NCI-H2171 (cell line): ENCODE results near the gene RTN4RL2.

Experiments
- DNase-seq: peaks from one replicate; lab custom pipeline; 2025; lab: John Stamatoyannopoulos, UW

The RTN4RL2 gene

DNA sequence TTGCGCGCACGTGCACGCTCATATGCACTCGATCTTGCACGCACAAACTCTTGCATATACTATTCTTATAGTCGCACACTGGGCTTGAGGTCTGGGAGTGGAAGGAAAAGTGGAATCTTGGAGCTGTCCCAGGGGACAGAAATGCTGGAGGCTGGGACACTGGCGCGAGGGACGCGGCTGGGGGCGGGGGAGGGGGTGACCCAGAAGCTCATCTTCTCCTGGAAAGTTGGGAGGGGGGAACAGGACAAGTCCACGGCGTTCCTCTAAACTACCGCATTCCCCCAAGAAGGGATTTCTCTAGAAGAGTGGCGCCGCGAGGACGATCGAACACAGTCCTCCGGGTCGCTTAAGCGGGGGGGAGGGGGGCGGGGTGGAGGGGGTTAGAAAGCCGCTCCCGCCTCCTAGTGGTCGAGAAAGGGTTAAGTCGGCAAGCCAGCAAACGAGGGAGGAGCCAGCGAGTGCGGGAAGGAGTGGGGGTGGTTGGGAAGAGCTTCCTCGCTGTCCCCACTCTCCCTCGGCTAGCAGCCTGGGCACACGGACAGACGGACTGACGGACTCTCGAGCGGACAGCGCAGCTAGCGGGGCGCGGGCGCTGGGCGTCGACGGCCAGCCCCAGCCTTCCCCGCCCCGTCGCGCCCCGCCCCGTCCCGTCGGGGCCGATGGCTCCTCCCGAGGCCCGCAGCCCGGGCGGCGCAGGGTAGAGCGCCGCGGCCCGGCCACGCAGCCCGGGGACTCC lies at the start of gene RTN4RL2:
TSS of gene RTN4RL2 (plus strand) at position 507 of the 736 bp plus-strand sequence. CDS start 338 bp downstream, outside the sequence.
- peak; percentile 89 for DNase-seq

DNA sequence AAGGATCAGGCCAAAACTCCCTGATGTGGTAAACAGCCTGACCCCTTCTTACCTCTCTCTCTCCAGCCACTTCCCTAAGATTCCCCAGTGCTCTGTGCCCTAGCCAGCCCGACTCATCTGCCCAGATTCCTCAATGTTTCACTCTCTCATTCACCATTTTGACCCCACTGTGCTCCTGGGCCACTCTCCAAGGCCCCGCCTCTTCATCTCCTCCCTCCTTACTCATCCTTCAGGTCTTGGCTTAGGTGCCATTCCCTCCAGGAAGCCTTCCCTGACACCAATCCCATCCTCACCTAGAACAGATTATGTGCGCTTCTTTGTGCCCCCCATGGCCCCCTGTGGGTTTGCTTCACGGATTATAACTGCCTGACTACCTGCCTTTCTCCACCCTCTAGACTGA lies 46.6 kb upstream of the RTN4RL2 start:
- no peak for DNase-seq

DNA sequence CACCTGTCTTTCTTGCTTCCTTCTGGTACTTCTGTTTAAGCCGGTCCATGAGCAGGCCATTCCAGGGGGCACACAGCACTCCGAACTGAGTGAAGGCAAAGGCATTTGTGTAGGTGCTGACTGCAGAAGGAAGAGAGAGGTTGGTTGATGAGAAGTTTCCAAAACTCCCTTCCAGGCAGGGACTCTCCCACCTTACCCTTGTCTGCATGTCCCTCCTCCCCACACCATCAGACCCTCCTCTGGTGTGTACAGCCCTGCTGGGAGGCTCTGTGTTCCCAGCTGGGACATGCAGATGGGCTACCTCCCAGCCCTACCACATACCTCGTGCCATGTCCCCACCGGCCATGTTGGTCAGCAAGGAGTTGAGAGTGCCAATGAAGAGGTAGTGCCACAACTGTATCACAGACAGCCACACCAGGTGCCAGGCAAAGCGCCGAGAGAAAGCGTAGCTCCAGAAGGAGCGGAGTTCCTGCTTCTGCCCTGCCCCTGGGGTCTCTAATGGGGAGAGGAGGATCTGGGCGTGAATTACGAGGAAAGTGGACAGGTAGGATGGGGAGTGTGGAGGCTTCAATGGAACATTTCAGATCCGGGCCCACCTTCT lies 45.6 kb upstream of the RTN4RL2 start:
- no peak for DNase-seq

DNA sequence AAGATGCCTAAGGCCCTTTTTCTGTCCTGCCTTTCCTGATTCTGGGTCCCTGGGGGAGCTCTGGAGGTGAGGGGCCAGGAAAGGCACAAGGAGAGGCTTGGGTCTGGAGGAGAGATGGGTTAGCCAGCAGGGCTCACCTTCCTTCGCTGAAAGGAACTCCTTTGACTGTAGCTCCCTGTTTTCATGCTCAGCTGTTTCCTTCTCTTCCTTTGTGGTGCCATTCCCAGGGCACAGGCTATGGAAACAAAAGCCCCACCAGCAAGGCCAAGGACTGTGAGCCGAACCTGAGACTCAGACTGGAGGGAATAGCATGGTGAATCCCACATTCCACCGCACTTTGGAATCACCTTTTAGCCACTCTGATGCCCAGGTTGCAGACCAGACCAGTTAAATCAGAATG lies 43.9 kb upstream of the RTN4RL2 start:
- no peak for DNase-seq

DNA sequence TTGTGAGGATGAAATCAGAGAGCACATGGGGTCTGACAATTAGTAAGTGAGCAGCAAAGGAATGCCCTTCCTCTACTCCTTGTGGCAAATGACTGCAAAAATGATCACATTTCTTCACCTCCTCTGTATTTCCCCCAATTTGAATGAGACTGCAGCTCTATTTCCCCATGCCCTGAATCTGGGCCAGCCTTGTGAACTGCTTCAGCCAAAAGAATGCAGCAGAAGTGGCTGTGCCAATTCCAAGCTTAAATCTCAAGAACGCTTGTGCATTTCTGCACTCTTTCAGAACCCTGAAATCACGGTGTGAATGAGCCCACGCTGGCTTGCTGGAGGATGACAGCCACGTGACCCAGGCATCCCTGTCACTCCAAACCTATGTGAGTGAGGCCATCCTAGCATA lies 43.3 kb upstream of the RTN4RL2 start:
- no peak for DNase-seq

DNA sequence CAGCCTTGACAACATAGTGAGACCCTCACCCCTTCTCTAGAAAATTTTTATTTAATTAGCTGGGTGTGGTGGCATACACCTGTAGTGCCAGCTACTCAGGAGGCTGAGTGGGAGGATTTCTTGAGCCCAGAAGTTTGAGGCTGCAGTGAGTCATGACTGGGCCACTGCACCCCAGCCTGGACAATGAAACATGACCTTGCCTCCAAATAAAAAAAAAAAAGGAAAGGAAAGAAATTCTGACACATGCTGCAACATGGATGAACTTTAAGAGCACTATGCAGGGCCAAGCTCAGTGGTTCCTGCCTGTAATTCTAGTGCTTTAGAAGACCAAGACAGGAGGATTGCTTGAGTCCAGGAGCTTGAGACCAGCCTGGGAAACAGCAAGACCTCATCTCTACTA lies 42.2 kb upstream of the RTN4RL2 start:
- no peak for DNase-seq

DNA sequence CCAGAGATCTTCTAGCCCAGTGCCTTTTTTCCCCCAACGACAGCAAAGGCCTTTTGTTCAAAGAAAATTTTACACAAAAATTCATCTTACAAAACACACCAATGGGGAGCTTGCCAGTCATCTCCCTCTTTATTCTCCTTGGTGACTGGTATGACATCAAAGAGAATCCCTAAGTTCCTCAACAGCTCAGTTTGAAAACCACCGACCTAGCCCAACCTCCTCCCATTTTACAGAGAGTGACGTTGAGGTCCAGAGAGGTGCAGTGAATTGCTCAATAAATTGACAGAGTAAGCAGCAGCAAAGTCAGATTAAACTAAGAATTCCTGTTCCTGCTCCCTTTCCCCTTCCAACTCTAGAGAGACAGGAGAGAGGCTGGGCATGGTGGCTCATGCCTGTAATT lies 41.2 kb upstream of the RTN4RL2 start:
- no peak for DNase-seq

DNA sequence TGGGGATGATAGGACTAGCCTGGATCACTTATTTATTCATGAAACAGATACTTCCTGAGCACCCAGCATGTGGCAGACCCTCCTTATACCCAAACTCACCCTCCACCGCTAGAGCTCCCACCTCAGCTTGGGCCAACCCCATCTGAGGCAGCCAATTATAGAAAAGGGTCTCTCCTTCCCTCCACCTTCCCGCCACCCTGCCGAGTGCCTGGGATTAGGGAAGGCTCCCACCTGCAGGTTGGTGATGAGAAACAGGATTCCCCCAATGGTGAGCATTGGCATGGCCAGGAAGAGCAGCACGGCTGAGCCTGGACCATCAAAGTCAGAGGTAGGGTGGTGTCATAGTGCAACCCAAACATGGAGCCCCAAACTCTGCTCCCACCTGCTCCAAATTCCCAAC lies 39.3 kb upstream of the RTN4RL2 start:
- DNase-seq, result no peak

DNA sequence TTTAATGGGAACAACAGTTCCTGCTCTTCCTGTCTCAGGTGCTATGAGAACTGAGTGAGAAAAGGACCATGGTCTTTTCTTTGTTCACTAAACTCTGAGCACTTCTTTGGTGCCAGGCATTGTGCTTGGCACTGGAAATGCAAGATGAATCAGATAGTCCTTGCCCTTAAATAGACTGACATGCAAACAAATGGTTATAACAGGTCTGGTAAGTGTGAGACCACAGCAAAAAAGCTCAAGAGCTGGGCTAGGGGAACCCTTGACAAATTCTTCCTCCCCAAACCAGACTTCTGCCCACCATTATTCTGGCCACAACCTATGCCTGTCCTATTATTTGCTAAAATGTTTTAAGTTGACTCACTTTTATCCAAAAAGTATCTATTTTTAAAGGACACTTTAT lies 38.5 kb upstream of the RTN4RL2 start:
- no peak for DNase-seq

DNA sequence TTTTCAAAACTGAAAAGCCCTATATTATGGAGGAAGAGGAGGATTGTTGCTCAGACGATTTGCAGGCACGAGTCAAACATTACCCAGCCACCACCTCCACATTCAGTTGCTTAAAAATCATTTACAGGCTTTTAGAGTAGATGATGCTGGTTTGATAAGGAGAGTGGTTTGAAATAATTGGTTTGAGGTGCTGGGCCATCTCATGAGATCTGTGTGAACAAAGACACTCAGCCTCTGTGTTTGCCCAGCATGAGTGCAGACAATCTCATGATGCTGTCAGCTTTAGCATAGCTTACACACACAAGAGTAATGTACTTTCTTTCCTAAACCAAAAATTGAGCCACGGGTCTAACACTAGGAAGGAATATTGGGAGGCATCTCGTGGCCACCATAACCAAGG lies 37.7 kb upstream of the RTN4RL2 start:
- no peak for DNase-seq

DNA sequence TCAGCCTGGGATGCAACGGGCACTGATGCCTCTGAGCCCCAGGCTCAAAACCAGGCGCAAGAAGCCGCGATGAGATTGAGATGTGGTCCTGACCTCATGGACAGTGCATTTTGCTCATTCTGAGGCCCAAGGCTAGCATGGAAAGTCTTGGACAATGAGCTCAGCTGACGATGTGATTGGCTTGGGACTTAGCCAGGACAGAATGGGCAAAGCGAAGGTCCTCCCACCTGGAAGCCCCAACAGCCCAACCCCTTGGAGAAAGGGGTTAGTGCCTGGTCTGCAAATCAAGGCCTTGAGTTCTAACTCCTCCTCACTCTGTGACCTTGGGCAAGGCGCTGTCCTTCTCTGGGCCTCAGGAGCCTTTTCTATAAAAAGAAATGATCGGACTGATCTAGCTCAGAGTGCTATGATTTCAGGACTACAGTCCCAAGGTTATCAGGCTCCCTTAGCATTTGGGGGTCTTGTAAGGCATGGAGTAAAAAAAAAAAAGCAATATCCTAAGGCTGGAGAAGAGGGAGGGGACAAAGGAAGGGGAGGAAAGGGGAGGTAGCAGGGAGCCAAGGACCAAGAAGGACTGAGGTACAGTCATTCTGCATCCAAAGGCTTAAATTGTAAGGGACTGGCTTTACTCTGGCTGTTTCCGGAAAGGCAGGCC lies 36.1 kb upstream of the RTN4RL2 start:
- no peak for DNase-seq

DNA sequence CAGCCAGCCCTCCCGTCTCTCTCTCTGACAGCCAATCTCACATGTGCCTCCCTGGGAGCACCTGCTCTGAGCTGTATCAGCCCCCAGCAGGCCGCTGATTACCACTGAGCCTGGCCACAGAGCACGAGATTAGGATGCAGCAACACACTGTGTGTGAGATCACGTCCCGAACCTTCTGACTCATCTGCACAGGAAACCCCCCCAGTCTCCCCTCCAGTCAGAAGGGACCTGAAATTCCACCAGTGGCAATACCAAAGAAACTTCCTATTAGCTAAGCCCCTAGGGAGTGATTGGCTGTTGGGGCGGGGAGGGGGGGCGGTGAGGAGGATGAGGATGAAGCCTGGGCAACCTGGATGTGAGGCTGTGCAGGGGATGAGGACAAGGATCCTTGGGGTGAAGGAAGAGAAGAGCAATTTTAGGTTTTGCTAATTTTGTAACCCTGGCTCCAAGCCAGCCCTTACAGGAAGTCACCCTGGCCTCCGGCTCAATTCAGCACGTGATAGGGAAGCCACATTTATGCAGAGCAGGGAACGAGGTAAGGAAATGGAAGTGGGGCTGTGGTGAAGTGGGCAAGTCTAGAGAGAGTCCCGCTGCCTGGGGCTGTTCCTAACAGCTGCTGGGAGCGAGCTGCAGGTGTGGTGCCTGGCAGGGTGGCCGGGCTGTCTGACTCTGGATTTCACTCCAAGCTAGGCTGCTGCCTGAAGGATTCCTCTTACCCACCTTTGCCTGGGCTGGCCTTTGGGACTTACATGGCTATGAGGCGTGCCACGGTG lies 35.4 kb upstream of the RTN4RL2 start:
- no peak for DNase-seq

DNA sequence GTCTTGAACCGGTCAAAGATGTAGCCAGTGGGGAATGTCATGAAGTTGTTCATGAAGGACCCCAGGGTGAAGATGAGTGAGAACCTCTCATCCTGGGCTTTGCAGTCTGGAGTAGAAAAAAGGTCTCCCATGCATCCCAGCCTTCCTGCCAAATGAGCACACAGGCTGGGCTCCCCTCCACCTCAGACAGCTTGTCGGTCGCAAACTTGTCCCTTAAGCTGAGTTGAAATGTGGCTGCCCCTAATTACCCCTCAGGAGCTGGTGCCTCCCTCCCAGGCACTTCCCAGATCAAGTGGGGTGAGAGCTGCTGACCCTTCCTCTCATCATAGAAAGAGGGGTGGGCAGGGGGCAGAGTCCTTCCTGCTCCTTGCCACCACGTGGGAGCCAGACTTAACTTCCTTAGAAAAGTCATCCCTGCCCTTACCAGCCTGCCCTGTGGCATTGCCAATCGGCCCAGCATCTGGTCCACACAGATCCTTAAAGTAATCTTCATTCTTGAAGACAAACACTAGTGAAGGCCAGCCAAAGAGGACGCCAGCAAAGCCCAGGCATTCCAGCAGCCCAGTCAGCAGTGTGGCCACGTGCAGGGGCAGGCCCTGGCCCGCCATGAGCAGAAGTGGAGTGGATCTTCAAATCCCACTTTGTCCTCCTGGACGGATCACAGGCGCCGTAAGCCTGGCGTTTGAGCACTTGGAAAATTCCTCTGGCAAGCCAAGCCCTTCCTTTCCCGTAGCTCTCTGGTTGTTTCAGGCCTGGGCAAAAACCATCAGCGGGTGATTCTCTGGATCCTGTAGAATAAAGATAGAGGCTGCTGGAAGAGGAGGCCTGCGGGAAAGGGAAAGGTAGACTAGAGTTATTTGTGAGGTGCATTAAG lies 34.5 kb upstream of the RTN4RL2 start:
- no peak for DNase-seq

DNA sequence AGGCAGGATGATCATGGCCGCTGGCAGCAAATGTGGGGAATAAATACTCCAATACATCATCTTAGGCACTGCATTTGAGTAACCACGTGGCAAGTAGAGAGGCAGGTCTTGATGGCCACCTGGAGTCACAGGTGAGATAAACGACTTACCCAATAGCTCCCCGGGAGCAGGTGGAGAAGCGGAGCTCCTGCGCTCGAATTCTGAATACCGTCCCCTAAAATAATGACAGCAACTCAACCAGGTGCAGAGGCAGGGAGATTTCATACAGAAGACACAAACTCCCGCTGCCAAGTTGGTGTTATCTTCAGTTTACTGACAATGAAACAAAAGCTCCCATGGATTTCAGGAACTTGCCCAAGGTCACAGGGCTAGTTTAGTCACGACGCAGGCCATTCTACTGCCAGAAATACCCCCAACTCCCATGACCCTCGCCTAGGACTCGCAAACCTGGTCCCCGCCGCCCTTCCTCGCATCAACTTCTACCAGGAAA lies 33.8 kb upstream of the RTN4RL2 start:
- DNase-seq, result no peak

DNA sequence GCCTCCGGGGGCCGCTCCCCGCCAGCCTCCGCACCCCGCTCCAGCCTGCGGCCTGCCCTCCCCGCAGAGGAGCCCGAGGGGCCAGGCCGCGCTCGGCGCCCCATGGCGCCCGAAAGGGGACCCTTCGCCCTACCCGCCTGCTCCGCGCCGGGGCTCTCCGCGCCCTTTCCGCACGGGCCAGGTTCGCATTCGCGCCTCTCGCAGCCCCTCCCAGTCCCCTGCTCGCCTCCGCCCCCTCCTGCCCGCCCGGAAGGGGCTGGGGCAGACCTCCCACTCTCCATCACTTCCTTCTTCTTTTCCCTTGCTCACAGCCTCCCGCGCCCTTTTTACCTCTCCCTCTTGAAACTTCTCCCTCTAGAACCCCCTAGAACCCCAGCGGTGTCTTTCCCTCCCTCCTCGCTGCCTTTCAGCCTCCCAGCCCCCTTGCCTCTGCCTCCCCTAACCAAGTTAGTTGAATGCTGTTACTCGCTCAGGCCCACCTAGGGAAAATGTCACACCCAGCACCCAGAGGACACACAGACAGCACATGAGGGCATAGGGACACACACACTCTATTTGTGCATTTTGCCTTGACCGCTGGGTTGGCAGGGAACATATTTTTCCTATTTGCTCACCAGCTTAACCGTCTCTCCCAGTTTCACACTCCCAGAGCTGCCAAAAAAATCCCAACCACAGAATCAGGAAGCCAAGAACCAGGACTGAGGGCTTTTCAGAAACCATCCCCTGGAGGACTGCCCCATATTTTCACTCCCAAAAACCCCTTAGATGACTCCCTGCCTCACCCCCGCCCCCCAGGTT lies 33.2 kb upstream of the RTN4RL2 start, which contains the start of gene SLC43A3:
TSS of gene SLC43A3 (minus strand) at position 193 of the 798 bp plus-strand sequence. CDS start 949 bp downstream, outside the sequence.
- DNase-seq, result no peak

DNA sequence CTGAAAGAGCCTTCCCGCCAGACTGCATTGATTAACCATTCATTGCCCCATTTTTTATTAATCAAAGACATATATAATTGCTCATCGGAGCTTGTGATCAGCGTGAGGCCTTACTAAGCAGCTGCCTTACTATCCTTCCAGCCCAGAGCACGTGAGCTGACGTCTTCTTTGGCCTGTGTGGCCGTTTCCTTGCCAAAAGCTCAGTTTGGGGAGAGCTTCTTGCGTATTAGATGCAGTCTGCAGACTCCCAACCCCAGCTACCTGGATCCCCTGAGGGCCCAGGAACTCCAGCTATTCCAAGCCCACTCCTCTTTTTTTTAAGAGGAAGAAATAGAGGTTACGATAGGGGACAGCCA lies 32.6 kb upstream of the RTN4RL2 start:
- DNase-seq, result no peak

DNA sequence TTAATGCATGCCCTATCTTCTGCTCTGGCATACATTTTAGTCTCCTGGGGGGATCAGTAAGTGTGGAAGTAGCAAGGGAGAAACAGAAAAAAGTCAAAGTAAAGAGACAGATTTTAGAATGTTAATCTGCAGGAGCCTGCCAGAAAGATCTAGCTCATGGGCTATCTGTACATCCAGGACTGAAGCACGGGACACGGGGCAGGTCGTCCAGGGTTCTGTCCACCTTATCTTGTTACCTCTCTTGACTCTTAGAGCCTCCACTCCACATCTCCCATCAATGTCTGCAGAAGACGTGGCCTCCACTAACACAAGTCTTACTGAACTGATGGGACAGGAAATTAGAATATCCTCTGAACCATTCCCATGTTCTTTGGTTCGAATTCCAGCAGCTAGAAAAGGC lies 31.7 kb upstream of the RTN4RL2 start:
- no peak for DNase-seq

DNA sequence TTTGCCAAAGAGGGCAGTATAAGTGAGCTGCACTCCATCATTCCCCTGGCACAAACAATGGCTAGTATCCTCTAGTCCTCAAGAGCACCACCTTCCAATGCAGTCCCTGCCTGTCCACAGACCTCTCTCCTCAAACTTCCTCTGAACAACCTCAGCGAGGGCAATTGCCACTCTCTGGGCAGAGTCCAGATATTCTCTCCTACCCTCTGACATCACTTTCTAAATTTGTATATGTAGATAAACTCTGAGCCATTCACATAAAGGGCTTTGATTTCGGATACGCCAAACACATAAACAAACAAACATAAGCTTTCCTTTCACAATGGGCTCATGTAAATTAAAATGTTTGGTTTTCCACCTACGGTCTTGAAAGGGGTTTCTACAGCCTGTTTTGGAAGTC lies 30.4 kb upstream of the RTN4RL2 start:
- no peak for DNase-seq

DNA sequence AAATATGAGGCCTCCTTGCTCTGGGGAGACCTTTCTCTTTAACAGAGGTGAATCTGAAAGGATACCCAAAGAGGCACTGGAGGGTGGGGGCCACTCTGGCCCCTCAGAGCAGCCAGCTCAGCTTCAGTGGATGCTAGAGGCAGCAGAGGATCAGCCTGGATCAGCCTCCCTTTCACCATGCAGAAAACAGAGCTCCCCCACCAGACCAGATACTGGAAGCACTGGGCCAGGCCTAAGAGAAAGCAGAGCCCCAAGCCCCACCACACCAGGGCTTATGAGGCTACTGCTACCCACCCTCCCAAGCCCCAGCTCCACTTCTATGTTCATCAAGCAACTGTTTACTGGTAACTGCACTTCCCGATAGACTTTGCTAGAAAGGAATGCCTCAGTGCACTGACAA lies 29.4 kb upstream of the RTN4RL2 start:
- DNase-seq, result no peak

DNA sequence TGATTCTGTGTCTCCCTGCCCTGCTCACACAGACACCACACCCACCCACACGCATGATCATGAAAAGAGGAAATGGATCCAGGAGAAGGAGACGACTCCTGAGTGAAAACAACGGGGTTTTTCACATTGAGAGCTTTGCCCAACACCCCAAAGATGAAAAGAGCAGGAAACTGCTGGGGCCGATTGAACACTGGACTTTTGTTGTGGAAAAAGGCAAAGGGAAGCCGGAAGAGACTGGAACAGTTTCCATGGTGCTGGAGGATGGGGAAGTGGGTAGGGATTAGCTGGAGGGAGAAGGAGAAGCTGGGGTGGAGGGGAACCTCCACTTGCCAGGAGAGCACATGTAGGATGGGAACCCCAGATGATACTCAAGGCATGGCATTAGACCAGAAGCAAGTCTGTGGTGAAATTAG lies 28.2 kb upstream of the RTN4RL2 start:
- DNase-seq, result no peak
